Stomach (tissue), 9 donors: ENCODE data around the gene ZNF232. TPM values are rescaled to one million over a fixed set of nuclear protein-coding genes. Genes with fewer than 3 reads are reported as not detected.
A peak's percentile ranks its signal among the peaks of the same experiment; 100 is the strongest.
"Not testable (repeated sequence)": the region's sequence is repeated elsewhere in the genome, so short reads cannot be mapped to it uniquely, and the experiment has no call there.

Experiments used
- DNase-seq, 2 donors: peaks; one replicate each; pipeline versions ENCODE4 v3.0.0 to v3.0.0-alpha.2; 2013 to 2019
- H3K27ac ChIP-seq, 5 donors: fragments of 200-600 bp in 4 of 5; sonication (generic) in 4 of 5; one replicate each; pipeline ENCODE4 v1.5.1; 2013 to 2019; ENCODE audit warnings: mild to moderate bottlenecking in 1 of 5, moderate library complexity in 1 of 5
- H3K27me3 ChIP-seq, 3 donors: fragments of 200-600 bp; sonication (generic); one replicate each; pipeline ENCODE4 v1.5.1; 2017 to 2019; ENCODE audit warnings: mixed run types in 1 of 3
- H3K36me3 ChIP-seq, 4 donors: fragments of 200-600 bp; sonication (generic); 1 replicate in 3 of 4; 2 replicates in 1 of 4; pipeline ENCODE4 v1.5.1; 2016 to 2019
- H3K4me1 ChIP-seq, 4 donors: fragments of 200-600 bp; sonication (generic); one replicate each; pipeline ENCODE4 v1.5.1; 2016 to 2019
- H3K4me3 ChIP-seq, 4 donors: fragments of 200-600 bp; sonication (generic) in 3 of 4; one replicate each; pipeline ENCODE4 v1.5.1; 2016 to 2019; ENCODE audit warnings: mild to moderate bottlenecking in 1 of 4
- H3K9me3 ChIP-seq, 4 donors: fragments of 200-600 bp; sonication (generic); one replicate each; pipeline ENCODE4 v1.5.1; 2016 to 2019
- CTCF ChIP-seq, 7 experiments: fragments of 450-650 bp in 4 of 7; fragments of 200-600 bp in 3 of 7; sonication (generic) in 3 of 7; IDR thresholded peaks; one replicate each; pipeline ENCODE4 v1.5.1; 2016 to 2019; ENCODE audit warnings: antibody characterized with exemption in 7 of 7, control low read depth in 2 of 7, mild to moderate bottlenecking in 1 of 7
- EP300 ChIP-seq: sonication (generic); formaldehyde crosslinking; IDR thresholded peaks from one replicate; pipeline ENCODE4 v1.6.1; 2017; ENCODE audit warnings: antibody characterized with exemption
- POLR2A ChIP-seq, 4 donors: fragments of 450-650 bp; IDR thresholded peaks; one replicate each; pipeline ENCODE4 v1.6.1; 2016; ENCODE audit warnings: antibody characterized with exemption in 4 of 4, control low read depth in 2 of 4, mild to moderate bottlenecking in 1 of 4, moderate library complexity in 1 of 4
- POLR2AphosphoS5 ChIP-seq, 3 donors: sonication (generic); formaldehyde crosslinking; IDR thresholded peaks; one replicate each; pipeline ENCODE4 v1.6.1; 2016; ENCODE audit warnings: antibody characterized with exemption in 3 of 3
- WGBS, 5 donors: extraction: QIAGEN DNeasy Blood & Tissue Kit in 3 of 5; methylation state at CpG; one replicate each; pipeline versions ENCODE4 v1.1.5 to v1.1.7; 2013 to 2018; 5-methylcytosine and 5-hydroxymethylcytosine counted together
- intact Hi-C: fragments of 100-400 bp; cut with DNase I; formaldehyde crosslinking; loops from one replicate; pipeline ENCODE4 v1.15.1; 2023; ENCODE audit warnings: low total_unique reads
- polyA plus RNA-seq, 3 donors: library from polyadenylated mRNA; stranded (reverse); fragments of 200-250 nt; gene quantifications; one replicate each; pipeline ENCODE4 v1.2.3, GENCODE V29; 2013
- total RNA-seq, 5 donors: library from RNA; depleted of rRNA; stranded (reverse); fragments of >200 nt; gene quantifications; one replicate each; pipeline versions ENCODE4 v1.1.0 to v1.2.3, GENCODE V29; 2014 to 2016
- donor health status: healthy with polysubstance abuse.
- donor health status: Bipolar disorder and iron deficiency.
- donor health status: healthy.

The ZNF232 gene
- total and polyA plus RNA-seq, 8 donors: 0.58 to 11.8 (median 7.3) TPM

- no peaks in the 10 kb centered on the region for H3K36me3 ChIP-seq
- peak in 1 of 2 donors; percentile 20 for DNase-seq
- TF ChIP-seq POLR2AphosphoS5 (IDR thresholded peaks at IDR 0.05): no peak
- TF ChIP-seq CTCF (IDR thresholded peaks at IDR 0.05): no peak
- TF ChIP-seq POLR2A (IDR thresholded peaks at IDR 0.05): no peak
- no peak for TF ChIP-seq EP300
- H3K27ac ChIP-seq: peak overlapping the region in 1 of 5 donors; percentile 51
- intact Hi-C loops: no loop called here
- H3K27me3 ChIP-seq: peaks cover 4 to 55% (median 17%) of the 10 kb centered on the region in 3 donors
- 51 to 77% (median 59%) methylated on average over 18 to 53 of the region's 53 CpGs for whole genome bisulfite sequencing, 5 donors
- H3K4me3 ChIP-seq: peak overlapping the region; percentile 46 to 58 (median 50)
- H3K9me3 ChIP-seq: peaks cover 0 to 3% (median 1%) of the 10 kb centered on the region in 4 donors
- peaks cover 10 to 15% (median 13%) of the 10 kb centered on the region in 4 donors for H3K4me1 ChIP-seq
Measured at GRCh38 chr17:5123343-5124124, 11.9 kb upstream of the ZNF232 start.

- 2 to 13% (median 3%) methylated on average over 34 to 75 of the region's 75 CpGs for WGBS, 5 donors
- peak; percentile 24 to 81 for DNase-seq
- H3K27me3 ChIP-seq: peaks cover 4 to 63% (median 25%) of the 10 kb centered on the region in 3 donors
Measured at GRCh38 chr17:5122586-5123342, 11.1 kb upstream of the ZNF232 start.

GRCh38 chr17:5122056-5122455 lies 10.4 kb upstream of the ZNF232 start:
- peaks cover 4 to 65% (median 25%) of the 10 kb centered on the region in 3 donors for H3K27me3 ChIP-seq
- peak overlapping the region in 1 of 5 donors; percentile 61 for H3K27ac ChIP-seq
- H3K36me3 ChIP-seq, intact Hi-C loops: not testable (repeated sequence)
- peaks cover 0 to 13% (median 5%) of the 10 kb centered on the region in 4 donors for H3K9me3 ChIP-seq
- peaks cover 10 to 15% (median 13%) of the 10 kb centered on the region in 4 donors for H3K4me1 ChIP-seq
- H3K4me3 ChIP-seq: peak overlapping the region; percentile 46 to 58 (median 50)
- DNase-seq: peak in 1 of 2 donors; percentile 8
- 70 to 76% (median 71%) methylated on average over 7 of the region's 7 CpGs for WGBS, 5 donors

More at GRCh38 chr17:5122586-5123342, 11.1 kb upstream of the ZNF232 start:
- peaks cover 10 to 15% (median 13%) of the 10 kb centered on the region in 4 donors for H3K4me1 ChIP-seq
- H3K36me3 ChIP-seq: no peaks in the 10 kb centered on the region
- no peak for TF ChIP-seq POLR2A (IDR thresholded peaks at IDR 0.05)
- no peak for TF ChIP-seq EP300
- no peak for TF ChIP-seq POLR2AphosphoS5 (IDR thresholded peaks at IDR 0.05)
- TF ChIP-seq CTCF (IDR thresholded peaks at IDR 0.05): no peak
- intact Hi-C loops: no loop called here
- H3K27ac ChIP-seq: peak overlapping the region in 3 of 5 donors; percentile 14 to 61 (median 51)
- H3K9me3 ChIP-seq: peaks cover 0 to 10% (median 5%) of the 10 kb centered on the region in 4 donors
- peak overlapping the region; percentile 46 to 58 (median 50) for H3K4me3 ChIP-seq

- Histone ChIP-seq H3K9me3 (peaks cover 0 to 13% (median 5%) of the 10 kb centered on the region in 4 donors), H3K36me3 (no peaks in the 10 kb centered on the region), H3K27me3 (peaks cover 4 to 65% (median 31%) of the 10 kb centered on the region in 3 donors), H3K27ac (no peak overlapping the region), H3K4me1 (peaks cover 10 to 15% (median 13%) of the 10 kb centered on the region in 4 donors), H3K4me3 (no peak overlapping the region)
- 74 to 92% (median 89%) methylated on average over 9 to 16 of the region's 16 CpGs for WGBS, 5 donors
- no peak for TF ChIP-seq CTCF (IDR thresholded peaks at IDR 0.05)
- no peak for TF ChIP-seq POLR2AphosphoS5 (IDR thresholded peaks at IDR 0.05)
- TF ChIP-seq POLR2A (IDR thresholded peaks at IDR 0.05): no peak
- TF ChIP-seq EP300: no peak
- intact Hi-C loops: no loop called here
- DNase-seq: peak in 1 of 2 donors; percentile 18
Measured at GRCh38 chr17:5121186-5121841, 9.6 kb upstream of the ZNF232 start.

GRCh38 chr17:5120436-5121185 lies 8.9 kb upstream of the ZNF232 start:
- H3K36me3 ChIP-seq, H3K4me3 ChIP-seq, intact Hi-C loops, H3K27ac ChIP-seq: not testable (repeated sequence)
- peak in 1 of 2 donors; percentile 13 for DNase-seq
- 78 to 92% (median 87%) methylated on average over 5 to 6 of the region's 6 CpGs for WGBS, 5 donors
- Histone ChIP-seq H3K9me3 (peaks cover 0 to 18% (median 9%) of the 10 kb centered on the region in 4 donors), H3K4me1 (peaks cover 10 to 21% (median 13%) of the 10 kb centered on the region in 4 donors), H3K27me3 (peaks cover 10 to 72% (median 35%) of the 10 kb centered on the region in 3 donors)
